ENCODE data around the gene AGBL4. TPM values are rescaled to one million over a fixed set of nuclear protein-coding genes. Genes with fewer than 3 reads are reported as not detected.

The AGBL4 gene
- total RNA-seq, 1 donor from 2014 or later, result 3.1 TPM

- peak; percentile 96 for DNase-seq (ENCODE audit: low spot score)
These were observed 1529.6 kb downstream of the AGBL4 start for GRCh38 chr1:48493970-48494769.

DNA sequence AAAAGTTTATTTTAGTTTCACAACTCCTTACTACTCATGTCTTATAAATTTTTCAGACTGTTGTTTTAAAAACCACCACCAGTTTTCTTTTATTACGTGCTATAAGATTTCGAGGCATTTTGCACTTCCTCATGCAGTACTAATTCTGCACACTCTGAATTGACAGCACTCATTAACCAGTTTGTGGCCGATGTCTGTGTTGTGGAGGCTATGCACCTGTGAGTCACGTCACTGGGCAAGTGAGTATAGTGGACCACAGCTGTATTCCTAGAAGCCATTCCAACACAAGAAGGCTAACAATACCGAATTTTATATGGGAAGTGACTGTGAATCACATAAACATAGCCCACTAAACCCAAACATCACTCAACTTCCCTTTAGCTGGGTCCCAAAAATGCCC is 1530.7 kb downstream of the AGBL4 start:
- no peak for DNase-seq (ENCODE audit: low spot score)

DNA sequence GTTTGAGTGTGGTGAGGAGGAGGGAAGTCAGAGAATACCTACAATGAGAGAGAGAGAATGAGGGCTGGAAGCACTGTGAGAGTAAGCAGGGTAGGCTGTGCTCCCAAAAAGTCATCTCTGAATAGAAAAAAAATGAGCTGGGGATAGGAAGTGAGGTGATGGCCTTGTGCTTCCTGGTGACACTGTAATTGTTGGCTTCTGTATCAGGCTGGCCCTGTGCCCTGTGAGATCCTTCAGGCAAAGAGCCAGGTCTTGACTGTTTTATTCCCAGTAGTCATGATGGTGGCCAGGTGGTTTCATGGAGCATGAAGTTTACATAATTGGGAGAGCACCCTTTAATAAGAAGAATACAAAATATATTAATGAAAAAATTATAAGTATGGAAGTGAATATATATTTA is 1531.4 kb downstream of the AGBL4 start:
- no peak for DNase-seq (ENCODE audit: low spot score)

DNA sequence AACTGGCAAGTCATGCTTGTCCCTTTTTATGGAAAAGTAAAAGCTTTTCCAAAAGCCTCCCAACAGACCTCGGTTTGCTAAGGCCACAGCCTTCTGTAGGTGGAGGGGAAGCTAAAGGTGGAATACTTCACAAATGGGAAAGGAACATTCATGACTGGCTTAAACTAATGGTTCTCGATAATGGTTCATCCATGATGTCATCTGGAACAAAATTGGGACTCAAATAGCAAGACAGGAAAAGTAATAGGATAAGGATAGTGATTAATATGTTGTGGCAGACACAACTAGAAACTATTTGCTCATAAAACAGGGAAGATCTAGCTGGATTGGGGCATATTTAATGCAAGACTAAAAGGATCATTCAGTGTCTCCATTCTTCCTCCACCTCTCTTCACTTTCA is 1535.0 kb downstream of the AGBL4 start:
- DNase-seq (ENCODE audit: low spot score), result no peak

Other genes starting within 250 kb of the AGBL4 start
- gene ELAVL4, start 85.0 kb upstream of the AGBL4 start, total RNA-seq (ENCODE audit: insufficient read depth, low replicate concordance), result 4.1 TPM